Stimulated activated CD4-positive, alpha-beta T cell treated with anti-CD3 and anti-CD28 coated beads, Interleukin-1b, Interleukin-23, amount 100 ng/mL, for 4 hours (primary cell): Measurements from ENCODE around the gene SGMS1.
"Not testable (repeated sequence)": the region's sequence is repeated elsewhere in the genome, so short reads cannot be mapped to it uniquely, and the experiment has no call there.

Source experiments
- DNase-seq, 2 donors: peaks; one replicate each; pipeline ENCODE4 v3.0.0-alpha.2; 2020; ENCODE audit warnings: low read depth in 2 of 2

SGMS1 gene

DNA sequence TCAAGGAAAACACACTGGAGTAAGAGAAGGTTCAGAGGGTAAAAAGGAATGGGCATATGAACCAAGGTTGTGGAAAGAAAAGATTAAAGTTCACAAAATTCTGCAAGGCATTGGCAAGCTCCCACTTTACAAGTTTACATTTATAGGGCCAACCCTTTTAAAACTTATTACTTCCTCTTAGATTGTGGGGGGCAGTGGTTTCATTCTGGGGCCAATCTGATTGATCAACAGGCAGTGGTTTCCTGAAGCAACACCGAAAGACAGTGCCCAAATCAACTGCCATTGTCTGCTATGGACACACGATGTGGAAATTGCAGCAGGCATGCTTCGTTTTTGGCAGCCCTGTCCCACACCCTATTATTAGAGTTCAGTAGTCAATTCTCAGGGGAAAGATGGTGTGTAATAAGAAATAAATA, 154.0 kb downstream of the SGMS1 start:
- no peak for DNase-seq

GRCh38 chr10:50469288-50469687, 154.5 kb downstream of the SGMS1 start:
- DNase-seq, result no peak

- no peak for DNase-seq
Measured at GRCh38 chr10:50467209-50467608, 156.5 kb downstream of the SGMS1 start.

DNA sequence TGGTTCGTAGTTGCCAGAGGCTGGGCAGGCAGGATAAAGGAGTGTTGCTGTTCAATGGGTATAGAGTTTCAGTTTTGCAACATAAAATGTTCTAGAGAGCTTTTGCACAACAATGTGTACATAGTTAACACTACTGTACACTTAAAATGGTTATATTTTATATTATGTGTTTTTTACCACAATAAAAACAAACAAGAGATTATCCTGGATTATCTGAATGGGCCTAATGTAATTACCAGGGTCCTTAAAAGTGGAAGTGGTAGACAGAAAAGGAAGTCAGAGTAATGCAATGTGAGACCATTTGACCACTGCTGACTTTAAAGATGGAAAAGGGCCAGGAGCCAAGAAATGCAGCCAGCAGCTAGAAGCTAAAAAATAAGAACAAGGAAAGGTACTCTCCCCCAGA, 159.7 kb downstream of the SGMS1 start:
- DNase-seq, result no peak

DNA sequence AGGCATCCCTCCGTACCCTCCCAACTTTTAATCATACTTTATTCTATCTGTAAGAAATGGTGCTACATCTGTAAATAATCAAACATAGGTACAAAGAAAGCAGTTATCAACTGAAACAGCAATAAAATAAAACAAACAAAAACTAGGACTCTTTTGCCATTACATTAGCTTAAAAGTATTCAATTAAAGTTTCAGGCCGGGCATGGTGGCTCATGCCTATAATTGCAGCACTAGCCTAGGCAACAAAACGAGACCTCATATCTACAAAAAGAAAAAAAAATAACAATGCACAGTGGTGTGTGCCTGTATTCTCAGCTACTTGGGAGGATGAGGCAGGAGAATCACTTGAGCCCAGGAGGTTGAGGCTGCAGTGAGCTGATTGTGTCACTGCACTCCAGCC, 161.9 kb downstream of the SGMS1 start:
- no peak for DNase-seq

- no peak for DNase-seq
Measured at GRCh38 chr10:50461123-50461522, 162.6 kb downstream of the SGMS1 start.

- DNase-seq, result no peak
Measured at GRCh38 chr10:50456719-50457118, 167.0 kb downstream of the SGMS1 start.

DNA sequence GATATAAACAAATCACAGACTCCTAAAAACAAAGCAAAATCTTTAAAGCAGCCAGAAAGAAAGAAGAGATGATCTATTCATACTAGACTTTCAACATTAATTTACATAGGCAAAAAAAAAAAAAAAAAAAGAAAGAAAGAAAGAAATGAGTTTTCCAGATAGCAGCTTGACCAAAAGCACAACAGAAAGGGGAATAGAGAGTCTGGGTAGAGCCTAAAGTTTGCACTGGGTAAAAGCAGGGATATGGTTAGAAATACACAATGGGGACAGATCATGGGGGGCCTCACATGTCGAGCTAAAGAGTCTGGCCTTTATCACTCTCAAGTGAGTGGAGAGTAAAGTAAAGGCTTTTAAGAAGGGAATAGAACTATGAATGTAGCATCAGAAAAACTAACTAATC, 169.8 kb downstream of the SGMS1 start:
- DNase-seq, result no peak

GRCh38 chr10:50452603-50453002, 171.2 kb downstream of the SGMS1 start:
- DNase-seq, result no peak

GRCh38 chr10:50447691-50448090, 176.1 kb downstream of the SGMS1 start:
- DNase-seq, result no peak

DNA sequence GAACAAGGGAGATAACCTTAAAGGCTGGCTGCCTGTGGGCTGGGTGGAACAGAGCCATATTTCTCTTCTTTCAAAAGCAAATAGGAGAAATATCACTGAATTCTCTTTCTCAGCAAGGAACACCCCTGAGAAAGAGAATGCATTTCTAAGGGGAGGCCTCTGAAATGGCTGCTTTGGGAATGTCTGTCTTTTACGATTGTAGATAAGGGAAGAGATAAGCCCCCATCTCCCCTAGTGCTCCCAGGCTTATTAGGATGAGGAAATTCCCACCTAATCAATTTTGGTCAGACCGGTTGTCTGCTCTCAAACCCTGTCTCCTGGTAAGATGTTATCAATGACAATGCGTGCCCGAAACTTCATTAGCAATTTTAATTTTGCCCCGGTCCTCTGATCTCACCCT, 178.0 kb downstream of the SGMS1 start:
- DNase-seq, result not testable (repeated sequence)

DNA sequence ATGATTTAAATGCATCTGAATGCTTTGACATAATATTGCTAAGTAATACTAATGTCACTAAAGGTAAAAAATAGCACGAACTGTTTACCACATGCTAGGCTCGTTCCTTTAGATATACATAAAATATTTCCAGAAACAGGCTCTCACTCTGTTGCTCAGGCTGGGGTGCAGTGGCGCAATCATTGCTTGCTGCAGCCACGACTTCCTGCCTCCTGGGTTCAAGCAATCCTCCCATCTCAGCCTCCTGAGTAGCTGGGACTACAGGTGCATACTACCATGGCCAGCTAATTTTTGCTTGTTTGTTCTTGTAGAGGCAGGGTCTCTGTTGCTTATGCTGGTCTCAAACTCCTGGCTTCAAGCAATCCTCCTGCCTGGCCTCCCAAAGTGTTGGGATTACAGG, 183.3 kb downstream of the SGMS1 start:
- no peak for DNase-seq

DNA sequence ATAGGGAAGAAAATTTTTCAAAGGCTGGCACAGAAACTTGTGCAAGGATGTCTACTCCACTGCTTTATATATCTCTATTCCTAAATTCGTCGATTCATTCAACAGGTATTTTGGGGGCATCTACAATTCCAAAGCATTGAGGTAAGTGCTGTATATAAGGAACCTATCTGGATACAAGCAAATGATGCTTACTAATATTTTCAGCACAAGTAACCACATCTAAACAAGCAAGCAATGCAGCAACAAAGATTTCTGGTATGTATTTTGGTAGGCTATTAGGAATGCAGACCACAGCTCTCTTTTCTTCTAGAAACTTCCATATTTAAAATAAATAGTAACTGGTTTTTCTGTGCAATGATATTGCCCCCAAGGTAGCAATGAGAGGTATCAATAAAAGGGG, 183.9 kb downstream of the SGMS1 start:
- no peak for DNase-seq

DNA sequence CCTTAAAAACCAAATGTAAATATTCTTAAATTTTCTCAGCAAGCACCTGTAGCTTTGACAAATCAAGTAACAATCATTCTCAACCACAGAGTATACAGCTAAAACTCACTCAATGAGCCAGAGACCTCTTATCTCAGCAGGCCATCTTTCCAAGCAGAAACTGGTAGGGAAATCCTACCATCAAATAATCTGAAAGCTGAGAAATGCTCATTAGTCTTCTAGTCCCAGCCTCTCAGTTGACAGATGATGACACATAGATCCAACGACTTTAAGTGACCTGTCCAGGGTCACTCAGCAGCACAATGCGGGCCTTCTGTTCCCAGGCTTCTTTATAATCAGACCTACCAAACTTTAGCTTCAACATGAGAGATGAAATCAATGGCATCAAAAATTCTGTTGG, 184.6 kb downstream of the SGMS1 start:
- no peak for DNase-seq

GRCh38 chr10:50438049-50438936, 185.5 kb downstream of the SGMS1 start:
- no peak for DNase-seq

DNA sequence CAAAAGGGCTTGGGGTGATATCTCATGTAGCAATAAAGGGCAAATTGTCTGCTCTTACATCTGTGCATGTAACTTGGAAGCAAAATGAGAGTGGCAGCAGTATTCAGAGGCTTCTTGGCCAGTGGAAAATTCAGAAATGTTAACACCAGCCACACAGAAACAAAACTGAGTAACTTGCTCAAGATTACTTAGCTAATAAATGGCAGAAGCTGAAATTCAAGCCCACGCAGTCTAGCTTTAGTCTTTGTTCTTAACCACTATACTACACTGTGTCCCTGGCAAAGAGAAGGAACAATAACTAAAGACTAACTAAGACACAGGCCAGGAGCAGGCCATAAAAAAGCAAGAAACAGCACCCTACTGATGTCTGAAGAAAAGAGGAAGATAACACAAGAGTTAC, 186.5 kb downstream of the SGMS1 start:
- DNase-seq, result no peak

DNA sequence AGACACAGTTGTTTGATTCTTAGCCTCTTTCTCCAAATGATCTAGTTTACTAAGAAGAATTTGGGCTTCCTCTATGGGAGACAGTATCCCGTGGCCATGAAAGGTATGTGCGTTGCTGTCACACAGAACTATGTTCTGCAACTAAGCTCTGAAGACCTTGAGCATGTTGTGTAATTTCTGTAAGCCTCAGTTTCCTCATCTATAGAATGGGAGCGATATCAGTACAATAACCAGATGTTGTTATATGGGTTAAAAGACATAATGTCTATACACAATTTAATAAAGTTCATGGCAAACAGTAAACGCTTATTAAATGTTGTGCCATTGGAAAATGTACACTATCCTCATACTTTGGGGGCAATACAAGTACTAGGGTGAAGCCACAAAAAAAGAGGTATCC, 187.0 kb downstream of the SGMS1 start:
- DNase-seq, result no peak

GRCh38 chr10:50432211-50433009, 191.3 kb downstream of the SGMS1 start:
- no peak for DNase-seq

GRCh38 chr10:50431791-50432190, 192.0 kb downstream of the SGMS1 start:
- DNase-seq, result no peak

DNA sequence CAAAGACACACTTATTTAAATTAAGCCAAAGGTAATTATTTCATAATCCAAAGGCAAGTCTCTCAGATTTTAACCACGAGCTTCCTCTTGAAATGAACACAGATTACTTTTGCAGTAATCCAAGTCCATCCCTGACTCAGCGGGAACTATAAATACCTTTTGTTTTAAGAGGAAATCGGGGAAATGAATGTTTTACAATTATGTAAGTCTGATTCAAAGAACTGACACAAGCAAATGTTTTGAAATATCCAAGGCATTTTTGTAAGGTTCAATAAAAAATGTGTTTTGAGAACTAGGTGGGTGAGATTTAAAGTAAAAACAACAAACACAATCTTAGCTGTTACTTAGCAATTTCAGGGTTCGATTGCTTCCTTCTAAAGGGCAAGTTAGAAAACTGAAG, 192.6 kb downstream of the SGMS1 start:
- DNase-seq, result no peak

DNA sequence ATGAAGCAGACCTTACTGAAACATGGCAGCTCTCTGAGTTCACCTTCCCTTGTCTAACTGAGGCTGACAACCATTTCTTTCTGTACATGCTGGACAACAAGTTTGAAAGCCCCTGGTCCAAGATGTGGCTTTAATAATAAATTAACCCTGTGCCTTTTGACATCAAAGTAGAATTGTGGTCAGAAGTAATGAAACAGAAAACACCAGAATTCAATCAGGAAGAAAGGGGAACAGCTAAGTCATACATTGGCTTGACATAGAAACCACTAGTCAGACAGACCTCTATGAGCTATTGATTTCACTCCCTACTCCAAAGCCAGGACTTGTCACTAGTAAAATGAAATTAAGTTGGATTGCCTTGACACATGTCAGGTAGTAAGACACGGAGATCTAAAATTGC, 197.3 kb downstream of the SGMS1 start:
- no peak for DNase-seq

- not testable (repeated sequence) for DNase-seq
Measured at GRCh38 chr10:50425215-50425614, 198.5 kb downstream of the SGMS1 start.

- DNase-seq, result no peak
Measured at GRCh38 chr10:50423448-50423847, 200.3 kb downstream of the SGMS1 start.
